ENCODE data around the gene CHRNA1. TPM values are rescaled to one million over a fixed set of nuclear protein-coding genes. Genes with fewer than 3 reads are reported as not detected.

Gene CHRNA1
- total RNA-seq: not detected

- H3K27me3 ChIP-seq: no peaks in the 10 kb centered on the region
- H3K36me3 ChIP-seq: no peaks in the 10 kb centered on the region
- no peak within 1 kb of the TSS for H3K4me3 ChIP-seq
- DNase-seq (ENCODE audit: low spot score in 2 of 2): no peak
- TF ChIP-seq EP300 (IDR thresholded peaks at IDR 0.05) (no peak), CTCF (IDR thresholded peaks at IDR 0.05) (no peak), POLR2AphosphoS5 (IDR thresholded peaks at IDR 0.05) (no peak), POLR2A (IDR thresholded peaks at IDR 0.05) (no peak)
- no peak within 1 kb of the TSS for H3K27ac ChIP-seq
- H3K9me3 ChIP-seq: no peaks in the 10 kb centered on the region
- no peaks in the 10 kb centered on the region for H3K4me1 ChIP-seq
- WGBS: 82% methylated on average over 12 of the region's 13 CpGs
Measured at GRCh38 chr2:174764280-174765255, at the start of gene CHRNA1. CHRNA1 (minus strand) TSS chr2:174764472; CDS start chr2:174764394, 78 bp downstream.

GRCh38 chr2:174812037-174812436 lies 47.8 kb upstream of the CHRNA1 start:
- H3K4me1 ChIP-seq: no peaks in the 10 kb centered on the region
- H3K9me3 ChIP-seq: no peaks in the 10 kb centered on the region
- 97% methylated on average over 7 of the region's 7 CpGs for WGBS
- TF ChIP-seq POLR2A (IDR thresholded peaks at IDR 0.05) (no peak), POLR2AphosphoS5 (IDR thresholded peaks at IDR 0.05) (no peak), EP300 (IDR thresholded peaks at IDR 0.05) (no peak), CTCF (IDR thresholded peaks at IDR 0.05) (no peak)
- no peak overlapping the region for H3K4me3 ChIP-seq
- no peaks in the 10 kb centered on the region for H3K27me3 ChIP-seq
- no peak overlapping the region for H3K27ac ChIP-seq
- no peak for DNase-seq (ENCODE audit: low spot score in 2 of 2)
- H3K36me3 ChIP-seq: no peaks in the 10 kb centered on the region

DNA sequence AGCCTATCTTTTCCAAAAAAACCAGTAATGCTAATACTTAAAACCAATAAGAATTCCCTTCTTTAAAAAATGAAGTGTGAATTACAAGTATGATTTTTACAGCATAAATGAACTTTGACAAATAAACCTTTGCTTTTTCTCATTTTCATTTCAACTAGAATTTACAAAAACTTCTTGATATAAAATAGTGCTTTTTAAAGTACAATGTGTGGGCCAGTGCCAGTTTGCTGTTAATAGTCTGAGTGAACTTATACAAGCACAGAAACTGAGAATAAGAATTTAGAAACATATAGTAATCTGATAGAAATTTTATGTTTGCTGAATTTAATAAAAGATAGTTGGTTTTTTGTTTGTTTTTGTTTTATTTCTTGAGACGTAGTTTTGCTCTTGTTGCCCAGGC lies 43.7 kb upstream of the CHRNA1 start:
- H3K4me1 ChIP-seq: no peaks in the 10 kb centered on the region
- no peak overlapping the region for H3K4me3 ChIP-seq
- no peak for DNase-seq (ENCODE audit: low spot score in 2 of 2)
- 73% methylated on average over 1 of the region's 1 CpG for WGBS
- no peaks in the 10 kb centered on the region for H3K36me3 ChIP-seq
- H3K9me3 ChIP-seq: no peaks in the 10 kb centered on the region
- no peak overlapping the region for H3K27ac ChIP-seq
- no peaks in the 10 kb centered on the region for H3K27me3 ChIP-seq
- TF ChIP-seq POLR2AphosphoS5 (IDR thresholded peaks at IDR 0.05) (no peak), POLR2A (IDR thresholded peaks at IDR 0.05) (no peak), EP300 (IDR thresholded peaks at IDR 0.05) (no peak), CTCF (IDR thresholded peaks at IDR 0.05) (no peak)

- Histone ChIP-seq H3K9me3 (no peaks in the 10 kb centered on the region), H3K27me3 (no peaks in the 10 kb centered on the region), H3K27ac (no peak overlapping the region), H3K4me1 (no peaks in the 10 kb centered on the region), H3K36me3 (no peaks in the 10 kb centered on the region), H3K4me3 (no peak overlapping the region)
- DNase-seq (ENCODE audit: low spot score in 2 of 2): no peak
- no peak for TF ChIP-seq CTCF (IDR thresholded peaks at IDR 0.05)
- 64% methylated on average over 1 of the region's 1 CpG for WGBS
Measured at GRCh38 chr2:174805803-174806202, 41.5 kb upstream of the CHRNA1 start.

DNA sequence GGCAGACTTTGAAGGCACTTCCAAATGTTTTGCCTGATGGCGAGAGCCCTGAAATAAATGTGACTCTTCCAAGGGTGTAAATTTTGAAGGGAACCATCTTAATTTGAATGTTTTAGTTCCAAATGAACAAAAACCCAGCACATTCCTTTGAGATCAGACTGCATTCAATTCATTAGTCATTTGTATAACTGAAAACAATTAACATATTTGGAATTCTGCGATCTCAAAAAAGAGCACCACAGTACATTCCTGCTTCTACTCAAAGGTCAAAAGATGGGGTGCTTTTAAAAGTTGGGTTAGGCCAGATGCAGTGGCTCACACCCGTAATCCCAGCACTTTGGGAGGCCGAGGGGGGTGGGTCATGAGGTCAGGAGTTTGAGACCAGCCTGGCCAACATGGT lies 38.2 kb upstream of the CHRNA1 start:
- H3K4me3 ChIP-seq: no peak overlapping the region
- DNase-seq (ENCODE audit: low spot score in 2 of 2): no peak
- 81% methylated on average over 4 of the region's 4 CpGs for WGBS
- no peaks in the 10 kb centered on the region for H3K4me1 ChIP-seq
- H3K27ac ChIP-seq: no peak overlapping the region
- H3K36me3 ChIP-seq: no peaks in the 10 kb centered on the region
- no peak for TF ChIP-seq EP300 (IDR thresholded peaks at IDR 0.05)
- no peak for TF ChIP-seq POLR2AphosphoS5 (IDR thresholded peaks at IDR 0.05)
- no peak for TF ChIP-seq POLR2A (IDR thresholded peaks at IDR 0.05)
- TF ChIP-seq CTCF (IDR thresholded peaks at IDR 0.05): no peak
- H3K9me3 ChIP-seq: no peaks in the 10 kb centered on the region
- no peaks in the 10 kb centered on the region for H3K27me3 ChIP-seq
